NCI-H2171 treated with DMSO at 0.1 percent for 48 hours (cell line): Measurements from ENCODE around the gene TSHZ2.

ENCODE experiments used
- DNase-seq: peaks from one replicate; lab custom pipeline; 2025; lab: John Stamatoyannopoulos, UW

TSHZ2 gene

GRCh38 chr20:53245574-53245973, 273.4 kb downstream of the TSHZ2 start:
- DNase-seq: no peak

GRCh38 chr20:53247468-53248103, 275.4 kb downstream of the TSHZ2 start:
- DNase-seq: no peak

GRCh38 chr20:53250456-53250855, 278.3 kb downstream of the TSHZ2 start:
- DNase-seq: no peak

GRCh38 chr20:53252002-53252401, 279.8 kb downstream of the TSHZ2 start:
- no peak for DNase-seq

GRCh38 chr20:53253668-53254067, 281.5 kb downstream of the TSHZ2 start:
- no peak for DNase-seq

- no peak for DNase-seq
Measured at GRCh38 chr20:53255102-53255710, 283.0 kb downstream of the TSHZ2 start.

- DNase-seq: no peak
Measured at GRCh38 chr20:53258741-53259140, 286.6 kb downstream of the TSHZ2 start.

GRCh38 chr20:53260168-53260567, 288.0 kb downstream of the TSHZ2 start:
- no peak for DNase-seq

GRCh38 chr20:53260591-53260990, 288.4 kb downstream of the TSHZ2 start:
- DNase-seq: no peak

- no peak for DNase-seq
Measured at GRCh38 chr20:53262365-53262764, 290.2 kb downstream of the TSHZ2 start.

- no peak for DNase-seq
Measured at GRCh38 chr20:53263554-53264438, 291.6 kb downstream of the TSHZ2 start.

- DNase-seq: no peak
Measured at GRCh38 chr20:53264604-53265003, 292.4 kb downstream of the TSHZ2 start.

- DNase-seq: no peak
Measured at GRCh38 chr20:53265304-53265875, 293.2 kb downstream of the TSHZ2 start.

GRCh38 chr20:53269380-53269779, 297.2 kb downstream of the TSHZ2 start:
- no peak for DNase-seq

GRCh38 chr20:53270792-53271375, 298.7 kb downstream of the TSHZ2 start:
- no peak for DNase-seq

GRCh38 chr20:53274365-53274764, 302.2 kb downstream of the TSHZ2 start:
- no peak for DNase-seq

- DNase-seq: no peak
Measured at GRCh38 chr20:53274807-53275206, 302.6 kb downstream of the TSHZ2 start.

- DNase-seq: no peak
Measured at GRCh38 chr20:53276143-53276542, 304.0 kb downstream of the TSHZ2 start.

- no peak for DNase-seq
Measured at GRCh38 chr20:53278555-53278954, 306.4 kb downstream of the TSHZ2 start.

GRCh38 chr20:53279735-53280134, 307.6 kb downstream of the TSHZ2 start:
- DNase-seq: no peak

- DNase-seq: no peak
Measured at GRCh38 chr20:53281557-53282117, 309.5 kb downstream of the TSHZ2 start.
